BJ (cell line): ENCODE measurements around the gene CPB2. TPM values are rescaled to one million over a fixed set of nuclear protein-coding genes. Genes with fewer than 3 reads are reported as not detected.

Experiments
- CTCF ChIA-PET: fragments of 350-600 bp; formaldehyde crosslinking; extraction: SDS; loops from one replicate; lab custom pipeline; 2021; ENCODE audit warnings: antibody characterized with exemption, inconsistent platforms; lab: Yijun Ruan, JAX
- POLR2A ChIA-PET: fragments of 300-600 bp; sonication (Branson Sonifier 250); formaldehyde crosslinking; extraction: SDS; loops from one replicate; lab custom pipeline; 2021; ENCODE audit warnings: antibody characterized with exemption; lab: Charles Lee
- DNase-seq: peaks from one replicate; pipeline ENCODE4 v3.0.0-alpha.2; 2011; ENCODE audit warnings: low read depth
- H3K27me3 ChIP-seq: 2 replicates; pipeline ENCODE4 v1.6.0; 2011; ENCODE audit warnings: low read length; ENCODE audit not compliant: control insufficient read depth, insufficient read depth
- H3K36me3 ChIP-seq: 2 replicates; pipeline ENCODE4 v1.5.1; 2011; ENCODE audit warnings: low read length; ENCODE audit not compliant: control insufficient read depth, insufficient read depth
- H3K4me3 ChIP-seq: 2 replicates; pipeline ENCODE4 v1.5.1; 2011; ENCODE audit warnings: low read depth, mild to moderate bottlenecking, control low read depth, low read length
- CTCF ChIP-seq: IDR thresholded peaks from 2 replicates; pipeline ENCODE4 v1.5.1; 2011; ENCODE audit warnings: low read depth, mild to moderate bottlenecking, control low read depth, inconsistent platforms, low read length, moderate library complexity; ENCODE audit not compliant: insufficient read depth
- polyA plus RNA-seq: library from polyadenylated mRNA; depleted of rRNA; stranded (reverse); fragments of >200 nt; gene quantifications from 2 replicates; pipeline ENCODE4 v1.2.3, GENCODE V29; 2011

CPB2 gene
- polyA plus RNA-seq, 1 experiment = not detected

- no peak for TF ChIP-seq CTCF
- no peaks in the 10 kb centered on the region for H3K36me3 ChIP-seq
- no peak for DNase-seq
- no peak overlapping the region for H3K4me3 ChIP-seq
- POLR2A ChIA-PET = no interaction called here
- H3K27me3 ChIP-seq = peaks cover 2% of the 10 kb centered on the region
- CTCF ChIA-PET = interaction anchor here (1.9 kb wide), 1 partner anchor 26 kb away, joined by 4 read pairs; no protein-coding TSS in a partner anchor
Measured at GRCh38 chr13:46134494-46134893, 29.7 kb upstream of the CPB2 start.

GRCh38 chr13:46132109-46132508 lies 27.3 kb upstream of the CPB2 start:
- ChIA-PET POLR2A (no interaction called here), CTCF (interaction anchor here (1.4 kb wide), 1 partner anchor 28 kb away, joined by 3 read pairs; no protein-coding TSS in a partner anchor)
- TF ChIP-seq CTCF = no peak
- Histone ChIP-seq H3K4me3 (no peak overlapping the region), H3K36me3 (no peaks in the 10 kb centered on the region), H3K27me3 (peaks cover 2% of the 10 kb centered on the region)
- DNase-seq = no peak

DNA sequence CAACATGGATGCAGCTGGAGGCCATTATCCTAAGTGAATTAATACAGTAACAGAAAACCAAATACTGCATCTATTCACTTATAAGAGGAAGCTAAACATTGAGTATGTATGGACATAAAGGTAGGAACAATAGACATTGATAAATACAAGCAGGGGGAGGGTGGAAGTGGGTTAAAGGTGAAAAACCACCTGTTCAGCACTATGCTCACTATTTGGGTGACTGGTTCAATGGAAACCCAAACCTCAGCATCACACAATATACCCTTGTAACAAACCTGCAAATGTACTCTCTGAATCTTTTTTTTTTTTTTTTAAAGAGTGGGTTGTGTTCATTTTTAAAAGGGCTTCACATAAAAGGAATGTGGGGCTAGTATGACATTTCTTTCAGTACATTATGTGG lies 26.9 kb upstream of the CPB2 start:
- CTCF ChIA-PET = interaction anchor here (1.4 kb wide), 1 partner anchor 29 kb away, joined by 3 read pairs; no protein-coding TSS in a partner anchor

GRCh38 chr13:46129955-46130618 lies 25.3 kb upstream of the CPB2 start:
- POLR2A ChIA-PET = no interaction called here

More for the DNA sequence above, 26.9 kb upstream of the CPB2 start:
- Histone ChIP-seq H3K4me3 (no peak overlapping the region), H3K27me3 (peaks cover 2% of the 10 kb centered on the region), H3K36me3 (no peaks in the 10 kb centered on the region)
- DNase-seq = no peak
- TF ChIP-seq CTCF = no peak
- POLR2A ChIA-PET = no interaction called here

More at GRCh38 chr13:46129955-46130618, 25.3 kb upstream of the CPB2 start:
- DNase-seq = no peak
- CTCF ChIA-PET = interaction anchor here (1.0 kb wide), 1 partner anchor 10 kb away, joined by 4 read pairs; no protein-coding TSS in a partner anchor
- Histone ChIP-seq H3K4me3 (no peak overlapping the region), H3K36me3 (no peaks in the 10 kb centered on the region), H3K27me3 (peaks cover 2% of the 10 kb centered on the region; the same call in 1 of the 2 replicates)
- no peak for TF ChIP-seq CTCF
